Vagina (tissue), 2 donors: Measurements from ENCODE around the gene KREMEN2.

ENCODE experiments used
- POLR2A ChIP-seq, 2 donors: fragments of 450-650 bp; IDR thresholded peaks; one replicate each; pipeline ENCODE4 v1.6.1; 2017; ENCODE audit warnings: antibody characterized with exemption in 2 of 2, mild to moderate bottlenecking in 2 of 2, moderate library complexity in 2 of 2
- TF ChIP-seq, protein P1 (sequence below), 3 experiments: fragments of 450-650 bp in 2 of 3; fragments of 200-600 bp in 1 of 3; sonication (generic) in 1 of 3; IDR thresholded peaks; one replicate each; pipeline ENCODE4 v1.5.1; 2017 to 2019; ENCODE audit warnings: antibody characterized with exemption in 3 of 3, mild to moderate bottlenecking in 2 of 3, moderate library complexity in 2 of 3

DNA sequence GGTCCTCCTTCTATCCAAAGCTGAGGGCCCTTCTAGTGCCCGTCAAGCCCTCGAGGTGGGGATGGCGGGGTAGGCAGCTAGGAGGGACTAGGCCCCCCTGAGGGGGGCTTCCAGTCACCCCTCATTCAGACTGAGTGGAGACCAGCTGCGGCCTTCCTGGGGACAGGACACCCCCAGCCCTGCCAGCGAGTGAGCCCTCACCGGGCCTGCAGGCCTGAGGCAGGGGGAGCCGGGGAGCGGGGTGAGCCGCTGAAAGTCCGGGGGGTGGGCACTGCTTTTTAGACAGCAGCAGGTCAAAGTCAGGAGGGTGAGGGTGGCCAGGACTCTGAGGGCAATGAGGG lies 8.7 kb upstream of the KREMEN2 start:
- TF ChIP-seq, protein P1, sequence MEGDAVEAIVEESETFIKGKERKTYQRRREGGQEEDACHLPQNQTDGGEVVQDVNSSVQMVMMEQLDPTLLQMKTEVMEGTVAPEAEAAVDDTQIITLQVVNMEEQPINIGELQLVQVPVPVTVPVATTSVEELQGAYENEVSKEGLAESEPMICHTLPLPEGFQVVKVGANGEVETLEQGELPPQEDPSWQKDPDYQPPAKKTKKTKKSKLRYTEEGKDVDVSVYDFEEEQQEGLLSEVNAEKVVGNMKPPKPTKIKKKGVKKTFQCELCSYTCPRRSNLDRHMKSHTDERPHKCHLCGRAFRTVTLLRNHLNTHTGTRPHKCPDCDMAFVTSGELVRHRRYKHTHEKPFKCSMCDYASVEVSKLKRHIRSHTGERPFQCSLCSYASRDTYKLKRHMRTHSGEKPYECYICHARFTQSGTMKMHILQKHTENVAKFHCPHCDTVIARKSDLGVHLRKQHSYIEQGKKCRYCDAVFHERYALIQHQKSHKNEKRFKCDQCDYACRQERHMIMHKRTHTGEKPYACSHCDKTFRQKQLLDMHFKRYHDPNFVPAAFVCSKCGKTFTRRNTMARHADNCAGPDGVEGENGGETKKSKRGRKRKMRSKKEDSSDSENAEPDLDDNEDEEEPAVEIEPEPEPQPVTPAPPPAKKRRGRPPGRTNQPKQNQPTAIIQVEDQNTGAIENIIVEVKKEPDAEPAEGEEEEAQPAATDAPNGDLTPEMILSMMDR (IDR thresholded peaks at IDR 0.05), result no peak
- no peak for TF ChIP-seq POLR2A (IDR thresholded peaks at IDR 0.05)
